HG02938 (cell line): ENCODE measurements around the gene QPCT.
"Not testable (repeated sequence)": the region's sequence is repeated elsewhere in the genome, so short reads cannot be mapped to it uniquely, and the experiment has no call there.

ENCODE experiments used
- ATAC-seq: cut with Tn5 transposase; IDR thresholded peaks from one replicate; pipeline ENCODE4 v1.9.1; 2021; ENCODE audit warnings: mild to moderate bottlenecking, moderate library complexity; ENCODE audit not compliant: unreplicated experiment

The QPCT gene

GRCh38 chr2:37389989-37390765 is 45.7 kb downstream of the QPCT start:
- ATAC-seq: peak; percentile 94

- no peak for ATAC-seq
These were observed 46.3 kb downstream of the QPCT start for GRCh38 chr2:37390777-37391176.

GRCh38 chr2:37391711-37392110 is 47.3 kb downstream of the QPCT start:
- ATAC-seq: no peak

GRCh38 chr2:37392428-37392827 is 48.0 kb downstream of the QPCT start:
- ATAC-seq: no peak

- no peak for ATAC-seq
These were observed 49.8 kb downstream of the QPCT start for GRCh38 chr2:37394263-37394662.

GRCh38 chr2:37394796-37395555 is 50.5 kb downstream of the QPCT start:
- ATAC-seq: no peak

- no peak for ATAC-seq
These were observed 52.6 kb downstream of the QPCT start for GRCh38 chr2:37396890-37397565.

- ATAC-seq: no peak
These were observed 54.6 kb downstream of the QPCT start for GRCh38 chr2:37398990-37399389.

GRCh38 chr2:37400041-37400440 is 55.6 kb downstream of the QPCT start:
- ATAC-seq: no peak

GRCh38 chr2:37402636-37403035 is 58.2 kb downstream of the QPCT start:
- no peak for ATAC-seq

- no peak for ATAC-seq
These were observed 61.4 kb downstream of the QPCT start for GRCh38 chr2:37405781-37406180.

- ATAC-seq: no peak
These were observed 67.8 kb downstream of the QPCT start for GRCh38 chr2:37412231-37412630.

- ATAC-seq: not testable (repeated sequence)
These were observed 69.6 kb downstream of the QPCT start for GRCh38 chr2:37413911-37414469.

GRCh38 chr2:37414470-37414949 is 70.1 kb downstream of the QPCT start:
- peak; percentile 51 for ATAC-seq

GRCh38 chr2:37415128-37415820 is 70.8 kb downstream of the QPCT start:
- ATAC-seq: no peak

- ATAC-seq: no peak
These were observed 72.9 kb downstream of the QPCT start for GRCh38 chr2:37417321-37417720.

- ATAC-seq: no peak
These were observed 74.5 kb downstream of the QPCT start for GRCh38 chr2:37418956-37419355.

- no peak for ATAC-seq
These were observed 77.3 kb downstream of the QPCT start for GRCh38 chr2:37421686-37422085.

- ATAC-seq: no peak
These were observed 78.4 kb downstream of the QPCT start for GRCh38 chr2:37422816-37423215.
